K562 (cell line): ENCODE measurements around the gene SETD5. TPM values are rescaled to one million over a fixed set of nuclear protein-coding genes. Genes with fewer than 3 reads are reported as not detected.

Experiments used
- ADNP ChIP-seq: fragments of 200-800 bp; sonication (Bioruptor generic); IDR thresholded peaks from 2 replicates; pipeline ENCODE4 v1.6.1; 2016; ENCODE audit warnings: missing genetic modification characterization, missing compliant biosample characterization
- HNRNPL ChIP-seq: fragments of 200-400 bp; formaldehyde crosslinking; IDR thresholded peaks from 2 replicates; pipeline ENCODE4 v1.6.1; 2017; ENCODE audit warnings: low read depth, mild to moderate bottlenecking, low read length
- ILF3 ChIP-seq: fragments of 450-650 bp; IDR thresholded peaks from 2 replicates; pipeline ENCODE4 v1.6.1; 2018; ENCODE audit warnings: antibody characterized with exemption, mild to moderate bottlenecking, moderate library complexity, borderline replicate concordance
- KAT7 ChIP-seq: sonication (generic); formaldehyde crosslinking; IDR thresholded peaks from 2 replicates; pipeline ENCODE4 v1.8.0; 2022; ENCODE audit warnings: missing genetic modification reagents, mild to moderate bottlenecking, borderline replicate concordance
- MGA ChIP-seq: fragments of 450-650 bp; IDR thresholded peaks from 2 replicates; pipeline ENCODE4 v1.6.1; 2016; ENCODE audit warnings: mild to moderate bottlenecking, moderate library complexity
- MYC ChIP-seq, 2 experiments: fragments of 250-450 bp in 1 of 2; sonication (Bioruptor Pico) in 1 of 2; IDR thresholded peaks; 2 replicates each; pipeline versions ENCODE4 v1.5.1 to v1.6.1; 2012 to 2021; ENCODE audit warnings: low read depth in 2 of 2, borderline replicate concordance in 1 of 2, improper control_type of control experiment in 1 of 2, low read length in 1 of 2, mild to moderate bottlenecking in 1 of 2, moderate library complexity in 1 of 2
- NCOA6 ChIP-seq: fragments of 450-650 bp; IDR thresholded peaks from 2 replicates; pipeline ENCODE4 v1.6.1; 2017; ENCODE audit warnings: mild to moderate bottlenecking
- NFRKB ChIP-seq: fragments of 450-650 bp; IDR thresholded peaks from 2 replicates; pipeline ENCODE4 v1.6.1; 2016; ENCODE audit warnings: low read depth
- SREBF1 ChIP-seq: fragments of 150-350 bp; IDR thresholded peaks from 2 replicates; pipeline ENCODE4 v1.6.1; 2014; ENCODE audit warnings: antibody characterized with exemption, low read depth, low read length, borderline replicate concordance
- TSC22D4 ChIP-seq: fragments of 450-650 bp; IDR thresholded peaks from 2 replicates; pipeline ENCODE4 v1.6.1; 2016; ENCODE audit warnings: missing genetic modification characterization, missing biosample characterization, control low read depth
- ZNF277 ChIP-seq: fragments of 250-450 bp; sonication (Bioruptor Pico); IDR thresholded peaks from 2 replicates; pipeline ENCODE4 v1.8.0; 2022; ENCODE audit warnings: inconsistent platforms, mild to moderate bottlenecking, moderate library complexity, borderline replicate concordance
- polyA plus RNA-seq, 8 experiments: library from polyadenylated mRNA; depleted of rRNA in 4 of 8; stranded (reverse) in 5 of 8; unstranded in 3 of 8; fragments of >200 nt; fragmentation: Nextera tagmentation in 2 of 8; fragmentation: Illumina TruSeq in 1 of 8; extraction: Ambion mirVana in 2 of 8; extraction: Trizol in 1 of 8; gene quantifications; 2 replicates each; pipeline versions ENCODE4 v1.2.1 to v1.2.3, GENCODE V29; 2011 to 2014; ENCODE audit warnings: inconsistent platforms in 1 of 8, missing spikeins in 1 of 8
- total RNA-seq, 7 experiments: library from RNA; depleted of rRNA in 6 of 7; stranded (reverse); fragments of >200 nt in 6 of 7; fragmentation: Illumina TruSeq in 2 of 7; extraction: Trizol in 2 of 7; gene quantifications; 2 replicates each; pipeline versions ENCODE4 v1.2.1 to v1.2.3, GENCODE V29; 2011 to 2021; ENCODE audit warnings: low replicate concordance in 1 of 7
- TF ChIP-seq, protein P1 (sequence below): fragments of 450-650 bp; formaldehyde crosslinking; IDR thresholded peaks from 2 replicates; pipeline ENCODE4 v1.4.0; 2020; ENCODE audit warnings: mild to moderate bottlenecking, moderate library complexity

The SETD5 gene
- total and polyA plus RNA-seq, 9 of the 15 experiments (the other 6 are each of a cell fraction or from before 2014, with no cell fraction given) = 20.8 to 135 (median 87.2) TPM

- TF ChIP-seq MGA = peak; percentile 59
- no peak for TF ChIP-seq TSC22D4 (tag)
- TF ChIP-seq ADNP (tag) = no peak
- 0 out of 2 replicates have a peak, but pooled peaks have one; percentile 17 for TF ChIP-seq ILF3
- TF ChIP-seq KAT7 = no peak
- no peak for TF ChIP-seq HNRNPL
- TF ChIP-seq, protein P1, sequence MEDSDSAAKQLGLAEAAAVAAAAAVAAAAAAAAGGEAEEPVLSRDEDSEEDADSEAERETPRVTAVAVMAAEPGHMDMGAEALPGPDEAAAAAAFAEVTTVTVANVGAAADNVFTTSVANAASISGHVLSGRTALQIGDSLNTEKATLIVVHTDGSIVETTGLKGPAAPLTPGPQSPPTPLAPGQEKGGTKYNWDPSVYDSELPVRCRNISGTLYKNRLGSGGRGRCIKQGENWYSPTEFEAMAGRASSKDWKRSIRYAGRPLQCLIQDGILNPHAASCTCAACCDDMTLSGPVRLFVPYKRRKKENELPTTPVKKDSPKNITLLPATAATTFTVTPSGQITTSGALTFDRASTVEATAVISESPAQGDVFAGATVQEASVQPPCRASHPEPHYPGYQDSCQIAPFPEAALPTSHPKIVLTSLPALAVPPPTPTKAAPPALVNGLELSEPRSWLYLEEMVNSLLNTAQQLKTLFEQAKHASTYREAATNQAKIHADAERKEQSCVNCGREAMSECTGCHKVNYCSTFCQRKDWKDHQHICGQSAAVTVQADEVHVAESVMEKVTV = no peak
- peak; percentile 76 for TF ChIP-seq NFRKB
- TF ChIP-seq NCOA6 = no peak
- TF ChIP-seq SREBF1 = no peak
- peak; percentile 44; the same call in 1 of the 2 replicates for TF ChIP-seq MYC (IDR thresholded peaks at IDR 0.05; ENCODE audit: low read depth, low read length)
- no peak for TF ChIP-seq MYC (CRISPR knock-in tag; IDR thresholded peaks at IDR 0.05; ENCODE audit: borderline replicate concordance, low read depth)
- TF ChIP-seq ZNF277 (CRISPR knock-in tag) = no peak
Measured at GRCh38 chr3:9361691-9362388, 35.6 kb upstream of the SETD5 start (continued).
